ENCODE data around the gene DHDH. TPM values are rescaled to one million over a fixed set of nuclear protein-coding genes. Genes with fewer than 3 reads are reported as not detected.
"Not testable (repeated sequence)": the region's sequence is repeated elsewhere in the genome, so short reads cannot be mapped to it uniquely, and the experiment has no call there.

The DHDH gene
- not detected in 2 replicates for total RNA-seq (2014; rRNA removed; shearing (Covaris generic))

- H3K4me1 ChIP-seq = no peaks in the 10 kb centered on the region
- H3K36me3 ChIP-seq = no peaks in the 10 kb centered on the region
- H3K27me3 ChIP-seq = no peaks in the 10 kb centered on the region
- peak; percentile 63 to 80 for DNase-seq
- H3K4me3 ChIP-seq = peak within 1 kb of the TSS; percentile 53
- H3K27ac ChIP-seq = no peak within 1 kb of the TSS
- no peaks in the 10 kb centered on the region for H3K9me3 ChIP-seq (replicated peaks)
Observed at GRCh38 chr19:48933382-48933932, at the start of gene DHDH. Gene DHDH, plus strand, starts transcription at chr19:48933699. Its CDS starts 23 bp downstream, at chr19:48933722.

DNA sequence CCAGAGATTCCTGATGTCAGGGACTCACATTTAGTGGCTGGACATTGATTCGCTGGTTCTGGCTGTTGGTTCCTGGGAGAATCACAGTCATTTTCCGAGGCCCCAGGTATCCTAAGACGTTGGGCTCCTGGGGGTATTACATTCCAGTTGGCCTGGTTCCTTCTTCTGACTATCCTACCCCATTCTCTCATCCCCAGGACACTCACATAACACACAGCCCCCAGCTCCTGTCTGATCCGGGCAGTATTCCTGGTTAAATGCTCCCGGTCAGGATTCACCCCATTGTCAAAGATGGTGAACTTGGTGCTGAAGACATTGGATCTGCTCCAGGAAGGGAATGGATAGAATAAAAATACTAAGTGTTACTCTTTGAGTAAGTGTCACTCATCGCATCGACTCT lies 49.8 kb upstream of the DHDH start:
- no peak for DNase-seq
- H3K27me3 ChIP-seq = no peaks in the 10 kb centered on the region
- H3K9me3 ChIP-seq (replicated peaks) = no peaks in the 10 kb centered on the region; the same call in 1 of the 2 replicates
- no peaks in the 10 kb centered on the region for H3K4me1 ChIP-seq
- H3K27ac ChIP-seq = no peak overlapping the region
- H3K4me3 ChIP-seq = no peak overlapping the region
- no peaks in the 10 kb centered on the region for H3K36me3 ChIP-seq

DNA sequence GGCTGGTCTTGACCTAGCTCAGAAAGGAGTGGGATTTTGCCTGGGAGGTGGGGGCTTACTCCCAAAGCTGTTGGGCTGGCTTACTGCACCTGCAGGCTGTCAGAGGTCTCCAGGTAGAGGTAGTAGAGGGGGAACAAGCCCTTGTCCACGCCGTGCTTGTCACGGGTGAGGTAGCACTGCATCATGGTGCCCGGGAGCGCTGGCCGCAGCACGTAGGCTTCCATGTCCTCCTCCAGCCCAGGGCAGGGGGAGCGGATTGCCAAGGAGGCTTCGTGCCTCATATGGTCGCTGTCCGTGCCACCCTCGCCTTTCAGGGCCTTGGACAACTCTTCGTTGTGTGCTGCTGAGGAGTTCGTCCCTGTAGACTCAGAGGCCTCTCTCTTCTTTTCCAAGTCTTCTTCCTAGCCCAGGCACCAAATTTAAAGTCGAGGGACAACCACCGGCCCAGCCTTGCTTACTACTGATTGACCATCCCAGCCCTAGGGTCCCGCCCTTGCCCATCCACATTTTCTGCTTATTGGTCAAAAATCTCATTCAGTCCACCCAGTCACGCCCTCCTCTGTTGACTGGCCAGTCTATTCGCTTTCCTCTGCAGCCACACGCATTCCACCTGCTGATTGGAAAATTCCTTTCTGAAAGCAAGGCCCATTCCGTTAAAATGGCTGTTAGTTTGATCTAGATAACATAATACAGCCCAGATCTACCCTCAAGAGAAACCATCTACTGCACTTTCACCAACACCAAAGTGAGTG lies 45.5 kb upstream of the DHDH start:
- no peak for DNase-seq
- Histone ChIP-seq H3K27me3 (no peaks in the 10 kb centered on the region), H3K36me3 (no peaks in the 10 kb centered on the region), H3K4me3 (no peak overlapping the region), H3K27ac (no peak overlapping the region), H3K4me1 (no peaks in the 10 kb centered on the region; the same call in 1 of the 2 replicates), H3K9me3 (replicated peaks) (no peaks in the 10 kb centered on the region)

DNA sequence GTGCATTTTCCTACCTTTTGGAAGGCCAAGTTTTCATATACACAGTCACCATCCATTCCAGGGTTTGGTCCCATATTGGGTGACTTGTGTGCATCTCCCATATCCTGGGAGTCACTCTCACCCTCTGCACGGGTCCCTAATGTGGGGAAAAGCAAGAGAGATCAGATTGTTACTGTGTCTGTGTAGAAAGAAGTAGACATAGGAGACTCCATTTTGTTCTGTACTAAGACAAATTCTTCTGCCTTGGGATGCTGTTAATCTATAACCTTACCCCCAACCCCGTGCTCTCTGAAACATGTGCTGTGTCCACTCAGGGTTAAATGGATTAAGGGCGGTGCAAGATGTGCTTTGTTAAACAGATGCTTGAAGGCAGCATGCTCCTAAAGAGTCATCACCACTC lies 44.0 kb upstream of the DHDH start:
- not testable (repeated sequence) for H3K36me3 ChIP-seq; H3K4me3 ChIP-seq; H3K27me3 ChIP-seq; H3K27ac ChIP-seq; H3K4me1 ChIP-seq; H3K9me3 ChIP-seq (replicated peaks); DNase-seq

GRCh38 chr19:48890551-48890950 lies 42.9 kb upstream of the DHDH start:
- Histone ChIP-seq H3K27ac (no peak overlapping the region), H3K9me3 (replicated peaks) (no peaks in the 10 kb centered on the region), H3K27me3 (no peaks in the 10 kb centered on the region), H3K36me3 (no peaks in the 10 kb centered on the region), H3K4me3 (no peak overlapping the region), H3K4me1 (no peaks in the 10 kb centered on the region; the same call in 1 of the 2 replicates)
- no peak for DNase-seq

GRCh38 chr19:48895226-48895625 lies 38.3 kb upstream of the DHDH start:
- no peak for DNase-seq
- no peaks in the 10 kb centered on the region for H3K9me3 ChIP-seq (replicated peaks)
- H3K27ac ChIP-seq = no peak overlapping the region
- no peaks in the 10 kb centered on the region; the same call in 1 of the 2 replicates for H3K4me1 ChIP-seq
- no peaks in the 10 kb centered on the region for H3K27me3 ChIP-seq
- no peak overlapping the region for H3K4me3 ChIP-seq
- H3K36me3 ChIP-seq = no peaks in the 10 kb centered on the region

- peak in 1 of 2 experiments; percentile 34 for DNase-seq
- Histone ChIP-seq H3K27ac (no peak overlapping the region), H3K27me3 (no peaks in the 10 kb centered on the region), H3K9me3 (replicated peaks) (no peaks in the 10 kb centered on the region), H3K36me3 (no peaks in the 10 kb centered on the region), H3K4me3 (no peak overlapping the region), H3K4me1 (no peaks in the 10 kb centered on the region; the same call in 1 of the 2 replicates)
Observed at GRCh38 chr19:48896191-48896720, 37.2 kb upstream of the DHDH start.

- Histone ChIP-seq H3K27ac (no peak overlapping the region), H3K27me3 (no peaks in the 10 kb centered on the region), H3K4me3 (no peak overlapping the region), H3K4me1 (no peaks in the 10 kb centered on the region; the same call in 1 of the 2 replicates), H3K36me3 (no peaks in the 10 kb centered on the region), H3K9me3 (replicated peaks) (no peaks in the 10 kb centered on the region)
- no peak for DNase-seq
Observed at GRCh38 chr19:48897181-48897580, 36.3 kb upstream of the DHDH start.

DNA sequence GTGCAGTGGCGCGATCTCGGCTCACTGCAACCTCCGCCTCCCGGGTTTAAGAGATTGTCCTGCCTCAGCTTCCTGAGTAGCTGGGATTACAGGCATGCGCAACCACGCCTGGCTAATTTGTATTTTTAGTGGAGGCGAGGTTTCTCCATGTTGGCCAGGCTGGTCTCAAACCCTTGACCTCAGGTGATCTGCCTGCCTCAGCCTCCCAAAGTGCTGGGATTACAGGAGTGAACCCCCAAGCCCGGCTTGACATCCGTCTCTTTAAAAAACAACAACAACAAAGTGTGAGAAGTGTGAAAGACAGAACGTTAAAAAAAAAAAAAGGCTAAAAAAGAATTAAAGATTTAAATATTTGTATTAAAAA lies 34.1 kb upstream of the DHDH start:
- not testable (repeated sequence) for H3K9me3 ChIP-seq (replicated peaks); H3K27me3 ChIP-seq; DNase-seq; H3K36me3 ChIP-seq; H3K4me1 ChIP-seq
- peak overlapping the region; percentile 39 for H3K27ac ChIP-seq
- H3K4me3 ChIP-seq = peak overlapping the region; percentile 71

- H3K27ac ChIP-seq = peak within 1 kb of the TSS; percentile 39
- DNase-seq = peak; percentile 99 to 100
- peak within 1 kb of the TSS; percentile 71 for H3K4me3 ChIP-seq
- H3K36me3 ChIP-seq = peaks cover 6% of the 10 kb centered on the region; the same call in 1 of the 2 replicates
- no peaks in the 10 kb centered on the region for H3K9me3 ChIP-seq (replicated peaks)
- H3K27me3 ChIP-seq = no peaks in the 10 kb centered on the region
- no peaks in the 10 kb centered on the region for H3K4me1 ChIP-seq
Observed at GRCh38 chr19:48899781-48900476, 33.6 kb upstream of the DHDH start, which contains the start of gene NUCB1. Gene NUCB1, plus strand, starts transcription at chr19:48900312. Its CDS starts 485 bp downstream, at chr19:48900797.

- DNase-seq = no peak
Observed at GRCh38 chr19:48900477-48901406, 32.8 kb upstream of the DHDH start.

DNA sequence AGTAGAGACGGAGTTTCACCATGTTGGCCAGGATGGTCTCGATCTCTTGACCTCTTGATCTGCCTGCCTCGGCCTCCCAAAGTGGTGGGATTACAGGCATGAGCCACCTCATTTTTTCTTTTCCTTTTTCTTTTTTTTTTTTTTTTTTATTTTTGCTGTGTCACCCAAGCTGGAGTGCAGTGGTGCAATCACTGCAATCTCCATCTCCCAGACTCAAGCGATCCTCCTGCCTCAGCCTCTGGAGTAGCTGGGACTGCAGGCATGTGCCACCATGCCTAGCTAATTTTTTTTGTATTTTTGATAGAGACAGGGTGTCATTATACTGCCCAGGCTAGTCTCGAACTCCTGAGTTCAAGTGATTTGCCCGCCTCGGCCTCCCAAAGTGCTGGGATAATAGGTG lies 31.2 kb upstream of the DHDH start:
- not testable (repeated sequence) for H3K27me3 ChIP-seq; H3K27ac ChIP-seq; H3K4me3 ChIP-seq; DNase-seq; H3K4me1 ChIP-seq; H3K9me3 ChIP-seq (replicated peaks)
- H3K36me3 ChIP-seq = peaks cover 13% of the 10 kb centered on the region

More at GRCh38 chr19:48900477-48901406, 32.8 kb upstream of the DHDH start:
- Histone ChIP-seq H3K9me3 (replicated peaks) (no peaks in the 10 kb centered on the region), H3K4me1 (no peaks in the 10 kb centered on the region), H3K27me3 (no peaks in the 10 kb centered on the region), H3K4me3 (peak overlapping the region; percentile 71), H3K27ac (peak overlapping the region; percentile 39), H3K36me3 (peaks cover 7% of the 10 kb centered on the region; the same call in 1 of the 2 replicates)

- H3K4me3 ChIP-seq; H3K27me3 ChIP-seq; H3K9me3 ChIP-seq (replicated peaks); H3K4me1 ChIP-seq; H3K27ac ChIP-seq; DNase-seq: not testable (repeated sequence)
- peaks cover 13% of the 10 kb centered on the region for H3K36me3 ChIP-seq
Observed at GRCh38 chr19:48903788-48904187, 29.7 kb upstream of the DHDH start.

DNA sequence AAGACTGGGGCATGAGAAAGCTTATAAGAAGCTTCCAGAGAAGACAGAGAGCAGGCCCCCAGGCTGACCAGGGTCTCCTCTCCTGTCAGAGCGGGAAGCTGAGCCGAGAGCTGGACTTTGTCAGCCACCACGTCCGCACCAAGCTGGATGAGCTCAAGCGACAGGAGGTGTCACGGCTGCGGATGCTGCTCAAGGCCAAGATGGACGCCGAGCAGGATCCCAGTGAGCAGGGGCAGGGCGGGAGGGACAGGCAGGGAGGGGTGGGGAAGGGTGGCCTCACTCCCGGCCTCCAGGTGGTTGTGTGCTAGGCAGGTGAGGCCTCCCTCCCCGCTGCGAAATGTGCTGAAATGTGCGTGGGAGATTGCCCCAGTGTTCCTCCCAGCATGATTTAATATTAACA lies 27.8 kb upstream of the DHDH start:
- Histone ChIP-seq H3K4me1 (no peaks in the 10 kb centered on the region), H3K36me3 (peaks cover 19% of the 10 kb centered on the region), H3K9me3 (replicated peaks) (no peaks in the 10 kb centered on the region), H3K4me3 (no peak overlapping the region), H3K27ac (no peak overlapping the region), H3K27me3 (no peaks in the 10 kb centered on the region)
- no peak for DNase-seq
